Transverse colon (tissue), 3 donors: ENCODE measurements around the gene KCNN3.

Source experiments
- EP300 ChIP-seq: sonication (generic); formaldehyde crosslinking; IDR thresholded peaks from one replicate; pipeline ENCODE4 v1.6.1; 2017; ENCODE audit warnings: antibody characterized with exemption, low read depth
- POLR2A ChIP-seq: fragments of 450-650 bp; IDR thresholded peaks from one replicate; pipeline ENCODE4 v1.6.1; 2016; ENCODE audit warnings: antibody characterized with exemption, mild to moderate bottlenecking, moderate library complexity
- TF ChIP-seq, protein P1 (sequence below), 5 experiments: fragments of 200-600 bp in 3 of 5; fragments of 450-650 bp in 2 of 5; sonication (generic) in 3 of 5; IDR thresholded peaks; 1 replicate in 2 of 5; 2 replicates in 3 of 5; pipeline ENCODE4 v1.5.1; 2016 to 2017; ENCODE audit warnings: antibody characterized with exemption in 5 of 5, inconsistent platforms in 3 of 5, mild to moderate bottlenecking in 2 of 5, moderate library complexity in 1 of 5

DNA sequence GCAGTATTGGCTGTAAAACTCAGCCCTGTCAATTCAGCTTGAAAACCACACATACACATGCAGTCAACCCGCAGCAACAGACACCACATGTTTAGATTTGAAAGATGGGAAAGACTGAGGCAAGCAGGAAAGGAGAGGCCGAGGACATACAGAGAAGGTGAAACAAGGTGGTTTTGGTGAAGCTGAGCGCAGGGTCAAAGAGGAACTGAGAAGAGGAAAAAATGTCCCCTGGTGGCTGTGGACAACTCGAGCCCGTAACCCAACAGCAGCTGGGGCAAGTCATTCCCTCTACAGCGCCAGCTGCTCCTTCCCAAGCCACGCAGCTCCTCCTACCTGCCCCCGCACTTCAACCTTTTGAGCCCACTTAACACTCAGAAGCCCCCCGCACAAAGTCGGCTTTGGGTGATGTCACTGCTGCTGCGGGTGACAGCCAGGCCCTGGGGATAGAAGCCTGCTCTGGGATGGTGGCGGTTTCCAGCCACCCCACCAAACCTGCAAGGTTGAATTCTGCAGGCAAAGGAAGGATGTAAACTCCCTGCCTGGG lies 63.0 kb downstream of the KCNN3 start:
- TF ChIP-seq, protein P1, sequence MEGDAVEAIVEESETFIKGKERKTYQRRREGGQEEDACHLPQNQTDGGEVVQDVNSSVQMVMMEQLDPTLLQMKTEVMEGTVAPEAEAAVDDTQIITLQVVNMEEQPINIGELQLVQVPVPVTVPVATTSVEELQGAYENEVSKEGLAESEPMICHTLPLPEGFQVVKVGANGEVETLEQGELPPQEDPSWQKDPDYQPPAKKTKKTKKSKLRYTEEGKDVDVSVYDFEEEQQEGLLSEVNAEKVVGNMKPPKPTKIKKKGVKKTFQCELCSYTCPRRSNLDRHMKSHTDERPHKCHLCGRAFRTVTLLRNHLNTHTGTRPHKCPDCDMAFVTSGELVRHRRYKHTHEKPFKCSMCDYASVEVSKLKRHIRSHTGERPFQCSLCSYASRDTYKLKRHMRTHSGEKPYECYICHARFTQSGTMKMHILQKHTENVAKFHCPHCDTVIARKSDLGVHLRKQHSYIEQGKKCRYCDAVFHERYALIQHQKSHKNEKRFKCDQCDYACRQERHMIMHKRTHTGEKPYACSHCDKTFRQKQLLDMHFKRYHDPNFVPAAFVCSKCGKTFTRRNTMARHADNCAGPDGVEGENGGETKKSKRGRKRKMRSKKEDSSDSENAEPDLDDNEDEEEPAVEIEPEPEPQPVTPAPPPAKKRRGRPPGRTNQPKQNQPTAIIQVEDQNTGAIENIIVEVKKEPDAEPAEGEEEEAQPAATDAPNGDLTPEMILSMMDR (IDR thresholded peaks at IDR 0.05) = no peak
- TF ChIP-seq EP300 (no peak), POLR2A (no peak)
